Colonic mucosa (tissue), 4 donors: ENCODE measurements around the gene D2HGDH. TPM values are rescaled to one million over a fixed set of nuclear protein-coding genes. Genes with fewer than 3 reads are reported as not detected.
"Not testable (repeated sequence)": the region's sequence is repeated elsewhere in the genome, so short reads cannot be mapped to it uniquely, and the experiment has no call there.

Experiments used
- DNase-seq: peaks from one replicate; pipeline ENCODE4 v3.0.0-alpha.2; 2020
- H3K27ac ChIP-seq: fragments of 200-600 bp; one replicate; pipeline ENCODE4 v1.8.0; 2021
- H3K27me3 ChIP-seq: fragments of 200-600 bp; one replicate; pipeline ENCODE4 v1.8.0; 2021
- H3K36me3 ChIP-seq: fragments of 200-600 bp; one replicate; pipeline ENCODE4 v1.8.0; 2021
- H3K4me1 ChIP-seq: fragments of 200-600 bp; one replicate; pipeline ENCODE4 v1.8.0; 2021; ENCODE audit warnings: mild to moderate bottlenecking
- H3K4me3 ChIP-seq: fragments of 200-600 bp; one replicate; pipeline ENCODE4 v1.8.0; 2021
- H3K9ac ChIP-seq, 2 donors: one replicate each; pipeline ENCODE4 v1.7.0; 2013; ENCODE audit warnings: control low read depth in 2 of 2, low read depth in 2 of 2, low read length in 2 of 2
- H3K9me3 ChIP-seq: fragments of 200-600 bp; one replicate; pipeline ENCODE4 v1.8.0; 2021
- intact Hi-C: fragments of 100-400 bp; cut with DNase I; formaldehyde crosslinking; loops from one replicate; pipeline ENCODE4 v1.14.1; 2022
- total RNA-seq, 2 donors: library from RNA; stranded (reverse); fragmentation: NEBNext Ultra II Directional in 1 of 2; extraction: Animal tissue kit (Norgen Biotek cat#: 25700) in 1 of 2; gene quantifications; one replicate each; pipeline ENCODE4 v1.2.1, GENCODE V29; 2021
- TF ChIP-seq, protein P1 (sequence below): fragments of 200-600 bp; IDR thresholded peaks from one replicate; pipeline ENCODE4 v1.8.0; 2022; ENCODE audit warnings: antibody characterized with exemption, mild to moderate bottlenecking
- donor health status: healthy.
- donor health status: DM: no; HTN: no; CAD: no.
- donor health status: DM: no; HTN: no; CAD: no.

Gene D2HGDH
- total RNA-seq, 2 donors from 2014 or later: 42.0 to 76.6 TPM

DNA sequence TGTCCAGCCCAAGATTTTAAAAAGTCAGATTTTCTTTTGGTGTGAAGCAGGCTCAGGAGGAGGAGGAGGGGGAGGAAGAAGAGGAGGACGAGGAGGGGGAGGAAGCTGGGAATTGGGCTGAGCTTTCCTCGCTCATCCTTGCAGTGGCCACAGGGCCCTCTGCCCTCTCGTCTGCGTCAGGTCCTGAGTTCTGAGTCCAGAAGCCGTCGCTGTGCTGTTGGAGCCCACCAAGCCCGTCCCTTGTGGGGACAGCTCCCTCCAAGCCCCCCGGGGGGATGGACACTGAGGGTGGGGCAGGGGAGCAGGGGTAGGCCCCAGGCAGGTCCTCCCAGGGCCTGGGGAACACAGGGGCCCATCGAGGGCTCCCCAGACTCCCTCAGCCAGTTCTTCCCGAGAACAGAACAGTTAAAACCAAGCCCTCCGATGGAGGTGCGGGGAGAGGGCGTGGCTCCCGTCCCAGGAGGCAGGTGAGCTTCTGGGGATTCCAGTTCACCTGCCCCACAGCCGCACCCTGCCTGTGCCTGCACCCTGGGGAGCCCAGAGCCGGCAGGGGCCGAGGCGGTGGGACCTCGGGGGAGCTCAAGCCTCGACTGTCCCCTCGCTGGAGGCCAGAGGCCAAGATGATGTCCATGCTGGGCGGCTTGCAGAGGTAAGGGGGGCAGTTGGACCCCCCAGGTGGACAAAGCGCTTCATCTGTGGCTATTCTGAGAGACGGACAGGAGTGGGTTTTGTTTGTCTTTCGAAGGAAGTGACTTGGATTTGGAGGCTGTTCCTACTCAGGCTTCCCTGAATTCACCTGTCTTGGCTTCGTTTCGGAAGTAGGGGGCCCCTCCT, 42.1 kb downstream of the D2HGDH start, which contains the start of gene GAL3ST2:
TSS of gene GAL3ST2 (plus strand) at position 487 of the 834 bp plus-strand sequence. CDS start at position 621, 134 bp downstream.
- H3K27ac ChIP-seq: peak within 1 kb of the TSS; percentile 82
- peak within 1 kb of the TSS; percentile 78 to 90 for H3K9ac ChIP-seq

DNA sequence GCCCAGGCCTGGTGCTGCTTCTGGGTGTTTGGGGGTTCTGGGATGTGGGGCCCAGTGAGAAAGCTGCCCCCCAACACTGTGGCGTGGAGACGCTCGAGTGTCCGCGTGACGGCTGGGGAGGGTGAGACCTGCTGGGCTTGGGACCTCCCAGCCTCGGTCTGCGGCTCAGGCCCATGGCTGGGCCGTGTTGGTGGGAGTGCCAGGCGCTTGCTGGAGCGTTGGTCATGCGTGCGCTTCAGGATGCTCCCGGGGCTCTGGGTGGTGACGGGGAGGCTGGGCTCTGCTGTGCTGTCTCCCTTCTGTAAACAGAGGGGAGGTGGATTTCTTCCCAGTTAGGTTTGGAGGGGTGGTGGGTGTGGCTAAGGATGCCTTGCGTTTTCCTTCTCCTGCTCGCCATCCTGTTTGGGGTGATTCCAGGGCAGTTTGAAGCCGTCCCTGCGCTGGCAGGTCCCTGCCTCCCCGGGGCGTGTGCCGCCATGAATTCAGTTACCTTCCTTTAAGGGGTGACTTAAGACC, 42.8 kb downstream of the D2HGDH start:
- TF ChIP-seq, protein P1, sequence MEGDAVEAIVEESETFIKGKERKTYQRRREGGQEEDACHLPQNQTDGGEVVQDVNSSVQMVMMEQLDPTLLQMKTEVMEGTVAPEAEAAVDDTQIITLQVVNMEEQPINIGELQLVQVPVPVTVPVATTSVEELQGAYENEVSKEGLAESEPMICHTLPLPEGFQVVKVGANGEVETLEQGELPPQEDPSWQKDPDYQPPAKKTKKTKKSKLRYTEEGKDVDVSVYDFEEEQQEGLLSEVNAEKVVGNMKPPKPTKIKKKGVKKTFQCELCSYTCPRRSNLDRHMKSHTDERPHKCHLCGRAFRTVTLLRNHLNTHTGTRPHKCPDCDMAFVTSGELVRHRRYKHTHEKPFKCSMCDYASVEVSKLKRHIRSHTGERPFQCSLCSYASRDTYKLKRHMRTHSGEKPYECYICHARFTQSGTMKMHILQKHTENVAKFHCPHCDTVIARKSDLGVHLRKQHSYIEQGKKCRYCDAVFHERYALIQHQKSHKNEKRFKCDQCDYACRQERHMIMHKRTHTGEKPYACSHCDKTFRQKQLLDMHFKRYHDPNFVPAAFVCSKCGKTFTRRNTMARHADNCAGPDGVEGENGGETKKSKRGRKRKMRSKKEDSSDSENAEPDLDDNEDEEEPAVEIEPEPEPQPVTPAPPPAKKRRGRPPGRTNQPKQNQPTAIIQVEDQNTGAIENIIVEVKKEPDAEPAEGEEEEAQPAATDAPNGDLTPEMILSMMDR: no peak
- Histone ChIP-seq H3K27ac (peak overlapping the region; percentile 82), H3K27me3 (no peaks in the 10 kb centered on the region), H3K9ac (peak overlapping the region; percentile 78 to 90), H3K9me3 (no peaks in the 10 kb centered on the region), H3K4me1 (no peaks in the 10 kb centered on the region), H3K36me3 (no peaks in the 10 kb centered on the region), H3K4me3 (peak overlapping the region; percentile 41)
- intact Hi-C loops: no loop called here
- DNase-seq: peak; percentile 78

More for the DNA sequence above, 42.1 kb downstream of the D2HGDH start, which contains the start of gene GAL3ST2:
- Histone ChIP-seq H3K27me3 (no peaks in the 10 kb centered on the region), H3K36me3 (no peaks in the 10 kb centered on the region), H3K4me1 (no peaks in the 10 kb centered on the region), H3K4me3 (peak within 1 kb of the TSS; percentile 41), H3K9me3 (no peaks in the 10 kb centered on the region)
- intact Hi-C loops: no loop called here
- peak; percentile 82 for DNase-seq
- TF ChIP-seq, protein P1: no peak

DNA sequence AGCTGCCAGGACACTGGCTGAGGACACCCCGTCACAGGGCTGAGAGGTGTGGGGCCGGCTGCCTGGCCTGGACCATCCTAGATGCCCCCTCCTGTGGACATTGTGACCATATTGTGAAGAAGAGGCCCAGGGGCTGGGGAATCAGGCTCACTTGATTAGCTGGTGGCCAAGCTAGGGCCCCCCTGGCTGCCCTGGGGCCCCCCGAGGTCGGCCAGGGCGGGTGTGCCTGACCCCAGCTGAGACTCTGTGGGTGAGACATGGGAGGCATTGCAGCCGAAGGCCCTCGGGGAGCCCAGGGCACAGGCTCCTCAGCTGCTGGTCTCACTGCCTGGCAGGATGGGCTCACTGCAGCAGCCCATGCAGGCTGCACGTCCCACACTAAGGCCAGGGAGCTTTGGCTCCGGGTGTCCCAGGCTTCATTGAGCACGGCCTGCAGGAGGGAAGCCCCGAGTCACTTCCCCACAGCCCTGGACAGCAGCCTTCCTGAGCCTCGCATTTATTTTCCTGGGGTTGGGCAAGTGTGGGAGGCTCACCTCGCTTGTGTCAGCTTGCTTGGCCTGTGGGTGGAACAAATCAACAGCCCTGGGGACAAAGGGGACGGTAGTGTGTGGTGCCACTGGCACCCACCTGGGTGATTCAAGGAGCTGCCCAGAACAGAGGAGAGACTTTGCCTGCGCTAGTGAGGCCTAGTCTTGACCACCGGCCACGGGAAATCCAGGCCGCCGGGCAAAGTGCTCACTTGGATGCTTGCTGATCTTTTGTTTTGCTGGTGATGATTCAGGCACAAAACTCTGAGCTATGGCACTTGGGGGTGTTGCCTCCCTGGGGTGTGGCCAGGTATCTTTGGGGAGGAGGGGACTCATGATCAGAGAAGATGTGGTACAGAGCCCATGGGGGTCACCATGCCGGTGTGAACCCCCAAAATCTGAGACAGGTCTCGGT, 43.5 kb downstream of the D2HGDH start:
- TF ChIP-seq, protein P1: no peak
- no peaks in the 10 kb centered on the region for H3K36me3 ChIP-seq
- peak overlapping the region; percentile 43 to 90 for H3K9ac ChIP-seq
- H3K9me3 ChIP-seq: no peaks in the 10 kb centered on the region
- peak overlapping the region; percentile 41 for H3K4me3 ChIP-seq
- DNase-seq: peak; percentile 48
- no peaks in the 10 kb centered on the region for H3K4me1 ChIP-seq
- H3K27ac ChIP-seq: peak overlapping the region; percentile 82
- H3K27me3 ChIP-seq: no peaks in the 10 kb centered on the region
- intact Hi-C loops: no loop called here

DNA sequence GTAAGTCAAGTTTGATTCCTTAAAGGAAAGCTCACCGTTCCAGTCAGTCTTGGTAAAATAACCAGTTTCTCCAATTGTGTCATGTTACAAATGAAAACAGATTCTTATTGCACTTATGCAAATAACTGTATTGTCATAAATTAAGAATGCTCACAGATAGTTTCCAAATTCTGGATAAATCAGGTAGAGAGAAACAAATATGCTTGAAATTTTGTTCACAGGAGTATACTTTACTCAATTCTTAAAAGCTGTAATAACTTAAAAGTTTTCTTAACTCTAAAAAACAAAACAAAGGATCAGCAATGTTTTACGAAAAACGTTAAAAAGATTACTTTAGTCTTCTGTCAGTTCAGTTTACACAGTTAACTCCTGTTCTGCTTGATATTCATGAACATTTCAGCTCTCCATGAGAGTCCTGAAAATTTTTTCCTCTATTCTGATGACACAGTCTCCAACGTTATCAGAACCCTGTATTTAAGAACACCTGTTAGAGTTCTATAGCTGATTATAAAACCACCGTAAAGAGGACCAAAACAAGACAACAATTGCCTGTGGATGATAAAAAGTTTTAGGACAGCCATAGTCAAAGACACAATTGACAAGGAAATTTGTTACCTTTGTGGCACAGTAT, 46.6 kb downstream of the D2HGDH start:
- H3K9me3 ChIP-seq: no peaks in the 10 kb centered on the region
- DNase-seq: no peak
- H3K9ac ChIP-seq: no peak overlapping the region
- intact Hi-C loops: no loop called here
- H3K36me3 ChIP-seq: no peaks in the 10 kb centered on the region
- H3K4me3 ChIP-seq: no peak overlapping the region
- H3K4me1 ChIP-seq: no peaks in the 10 kb centered on the region
- TF ChIP-seq, protein P1: no peak
- H3K27me3 ChIP-seq: no peaks in the 10 kb centered on the region
- H3K27ac ChIP-seq: no peak overlapping the region

DNA sequence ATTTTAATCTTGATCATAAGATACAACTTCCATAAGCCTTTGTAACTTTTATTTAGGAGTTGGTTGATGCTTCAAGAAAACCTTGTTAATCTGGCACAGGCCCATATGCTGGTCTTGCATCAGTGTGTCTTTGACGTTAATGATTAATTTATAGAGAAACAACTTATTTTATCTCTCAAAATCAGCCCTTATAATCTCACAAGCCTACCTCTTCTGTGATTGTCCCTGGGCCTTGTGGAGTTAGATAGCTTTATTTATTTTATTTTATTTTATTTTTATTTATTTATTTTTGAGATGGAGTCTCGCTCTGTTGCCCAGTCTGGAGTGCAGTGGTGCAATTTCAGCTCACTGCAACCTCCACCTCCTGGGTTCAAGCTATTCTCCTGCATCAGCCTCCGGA, 47.6 kb downstream of the D2HGDH start:
- H3K9ac ChIP-seq, H3K27me3 ChIP-seq, H3K9me3 ChIP-seq, H3K36me3 ChIP-seq, H3K27ac ChIP-seq, H3K4me1 ChIP-seq, H3K4me3 ChIP-seq, intact Hi-C loops: not testable (repeated sequence)
- DNase-seq: peak; percentile 2
